Suprapubic skin (tissue), 4 donors: ENCODE results near the gene IWS1. TPM values are rescaled to one million over a fixed set of nuclear protein-coding genes. Genes with fewer than 3 reads are reported as not detected.
"Not testable (repeated sequence)": the region's sequence is repeated elsewhere in the genome, so short reads cannot be mapped to it uniquely, and the experiment has no call there.

Experiments
- DNase-seq, 2 donors: peaks; one replicate each; pipeline ENCODE4 v3.0.0-alpha.2; 2019; ENCODE audit warnings: low spot score in 2 of 2
- H3K27ac ChIP-seq: fragments of 200-600 bp; sonication (generic); one replicate; pipeline ENCODE4 v1.5.1; 2019
- H3K27me3 ChIP-seq: fragments of 200-600 bp; sonication (generic); one replicate; pipeline ENCODE4 v1.5.1; 2019
- H3K36me3 ChIP-seq: fragments of 200-600 bp; sonication (generic); one replicate; pipeline ENCODE4 v1.5.1; 2019
- H3K4me1 ChIP-seq: fragments of 200-600 bp; sonication (generic); one replicate; pipeline ENCODE4 v1.5.1; 2019
- H3K4me3 ChIP-seq: fragments of 200-600 bp; sonication (generic); one replicate; pipeline ENCODE4 v1.5.1; 2019; ENCODE audit warnings: mild to moderate bottlenecking
- H3K9me3 ChIP-seq: fragments of 200-600 bp; sonication (generic); one replicate; pipeline ENCODE4 v1.5.1; 2019
- CTCF ChIP-seq, 2 donors: fragments of 200-600 bp in 1 of 2; fragments of 450-650 bp in 1 of 2; sonication (generic) in 1 of 2; IDR thresholded peaks; one replicate each; pipeline ENCODE4 v1.5.1; 2016 to 2019; ENCODE audit warnings: antibody characterized with exemption in 2 of 2, mild to moderate bottlenecking in 1 of 2, moderate library complexity in 1 of 2
- EP300 ChIP-seq: sonication (generic); formaldehyde crosslinking; IDR thresholded peaks from one replicate; pipeline ENCODE4 v1.6.1; 2017; ENCODE audit warnings: antibody characterized with exemption
- POLR2A ChIP-seq, 2 donors: fragments of 450-650 bp; IDR thresholded peaks; one replicate each; pipeline ENCODE4 v1.6.1; 2017; ENCODE audit warnings: antibody characterized with exemption in 2 of 2, mild to moderate bottlenecking in 2 of 2, moderate library complexity in 2 of 2
- POLR2AphosphoS5 ChIP-seq, 3 donors: sonication (generic); formaldehyde crosslinking; IDR thresholded peaks; one replicate each; pipeline ENCODE4 v1.6.1; 2017; ENCODE audit warnings: antibody characterized with exemption in 3 of 3
- WGBS: methylation state at CpG from one replicate; pipeline ENCODE4 v1.1.5; 2018; 5-methylcytosine and 5-hydroxymethylcytosine counted together
- total RNA-seq, 4 donors: library from RNA; depleted of rRNA; stranded (reverse); fragments of >200 nt; gene quantifications; one replicate each; pipeline ENCODE4 v1.1.0, GENCODE V29; 2016

The IWS1 gene
- total RNA-seq, 4 donors from 2014 or later = 23.2 to 51.4 (median 29.9) TPM

GRCh38 chr2:127573771-127574170 is 47.5 kb upstream of the IWS1 start:
- peak in 1 of 2 donors; percentile 67 for DNase-seq
- H3K9me3 ChIP-seq = no peaks in the 10 kb centered on the region
- H3K27ac ChIP-seq = no peak overlapping the region
- 93% methylated on average over 17 of the region's 17 CpGs for WGBS
- no peaks in the 10 kb centered on the region for H3K36me3 ChIP-seq
- TF ChIP-seq EP300 = no peak
- TF ChIP-seq POLR2AphosphoS5 (IDR thresholded peaks at IDR 0.05) = no peak
- TF ChIP-seq CTCF (IDR thresholded peaks at IDR 0.05) = no peak
- TF ChIP-seq POLR2A (IDR thresholded peaks at IDR 0.05) = no peak
- peaks cover 10% of the 10 kb centered on the region for H3K4me1 ChIP-seq
- H3K4me3 ChIP-seq = no peak overlapping the region
- H3K27me3 ChIP-seq = no peaks in the 10 kb centered on the region

GRCh38 chr2:127573298-127573697 is 47.0 kb upstream of the IWS1 start:
- TF ChIP-seq POLR2A (IDR thresholded peaks at IDR 0.05) = no peak
- no peak for TF ChIP-seq EP300
- no peak for TF ChIP-seq POLR2AphosphoS5 (IDR thresholded peaks at IDR 0.05)
- no peak for TF ChIP-seq CTCF (IDR thresholded peaks at IDR 0.05)
- WGBS = 89% methylated on average over 6 of the region's 6 CpGs

GRCh38 chr2:127572841-127573240 is 46.6 kb upstream of the IWS1 start:
- Histone ChIP-seq H3K27me3 (no peaks in the 10 kb centered on the region), H3K36me3 (no peaks in the 10 kb centered on the region), H3K4me3 (no peak overlapping the region), H3K27ac (no peak overlapping the region), H3K9me3 (no peaks in the 10 kb centered on the region), H3K4me1 (peaks cover 10% of the 10 kb centered on the region)
- WGBS = 92% methylated on average over 5 of the region's 5 CpGs
- peak in 1 of 2 donors; percentile 45 for DNase-seq
- TF ChIP-seq CTCF (IDR thresholded peaks at IDR 0.05) (no peak), POLR2A (IDR thresholded peaks at IDR 0.05) (no peak), POLR2AphosphoS5 (IDR thresholded peaks at IDR 0.05) (no peak), EP300 (no peak)

More at GRCh38 chr2:127573298-127573697, 47.0 kb upstream of the IWS1 start:
- no peak overlapping the region for H3K27ac ChIP-seq
- peaks cover 10% of the 10 kb centered on the region for H3K4me1 ChIP-seq
- peak in 1 of 2 donors; percentile 18 for DNase-seq
- no peaks in the 10 kb centered on the region for H3K27me3 ChIP-seq
- no peaks in the 10 kb centered on the region for H3K9me3 ChIP-seq
- no peak overlapping the region for H3K4me3 ChIP-seq
- H3K36me3 ChIP-seq = no peaks in the 10 kb centered on the region

- H3K4me1 ChIP-seq = peaks cover 10% of the 10 kb centered on the region
- not testable (repeated sequence) for H3K9me3 ChIP-seq, H3K27me3 ChIP-seq, DNase-seq, H3K36me3 ChIP-seq, H3K27ac ChIP-seq, H3K4me3 ChIP-seq
- 94% methylated on average over 2 of the region's 2 CpGs for WGBS
Observed at GRCh38 chr2:127572352-127572751, 46.1 kb upstream of the IWS1 start.

- 54% methylated on average over 18 of the region's 18 CpGs for WGBS
- DNase-seq = peak in 1 of 2 donors; percentile 55
- no peak overlapping the region for H3K27ac ChIP-seq
Observed at GRCh38 chr2:127570282-127571250, 44.3 kb upstream of the IWS1 start.

More at GRCh38 chr2:127570282-127571250, 44.3 kb upstream of the IWS1 start:
- no peak overlapping the region for H3K4me3 ChIP-seq
- no peaks in the 10 kb centered on the region for H3K36me3 ChIP-seq
- no peaks in the 10 kb centered on the region for H3K4me1 ChIP-seq
- TF ChIP-seq CTCF (IDR thresholded peaks at IDR 0.05) (no peak), POLR2AphosphoS5 (IDR thresholded peaks at IDR 0.05) (no peak), POLR2A (IDR thresholded peaks at IDR 0.05) (no peak), EP300 (no peak)
- H3K27me3 ChIP-seq = no peaks in the 10 kb centered on the region
- H3K9me3 ChIP-seq = no peaks in the 10 kb centered on the region
